NCI-H1105 treated with DMSO at 0.1 percent for 48 hours (cell line): Measurements from ENCODE around the gene CES4A.

Source experiments
- DNase-seq: peaks from one replicate; lab custom pipeline; 2025; lab: John Stamatoyannopoulos, UW

The CES4A gene

DNA sequence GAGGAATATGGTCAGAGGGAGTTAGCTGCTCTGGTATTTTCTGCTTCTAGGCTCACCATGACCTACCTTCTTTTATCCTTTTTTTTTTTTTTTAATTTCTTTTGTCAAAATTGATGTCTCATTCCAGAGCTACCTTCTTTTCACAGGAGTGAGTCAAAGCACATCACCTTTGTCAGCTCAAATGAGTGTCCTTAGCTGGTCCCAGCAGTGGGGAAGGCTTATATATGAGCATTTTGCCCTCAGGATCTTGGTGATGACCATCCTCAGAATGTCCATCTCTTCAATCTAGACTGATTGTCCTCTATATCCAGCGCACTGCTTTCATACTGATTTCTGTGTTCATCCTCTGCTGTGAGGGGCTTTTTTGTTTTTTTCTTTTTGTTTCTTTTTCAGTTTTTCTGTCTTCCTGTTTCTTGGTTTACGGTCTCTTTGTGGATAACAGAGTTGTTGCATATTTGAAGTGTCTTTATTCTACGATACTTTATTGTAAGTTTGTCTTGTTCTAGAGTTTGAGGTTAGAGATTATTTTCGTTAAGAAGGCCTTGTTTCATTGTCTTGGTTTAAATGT lies 65.5 kb downstream of the CES4A start:
- DNase-seq = no peak

DNA sequence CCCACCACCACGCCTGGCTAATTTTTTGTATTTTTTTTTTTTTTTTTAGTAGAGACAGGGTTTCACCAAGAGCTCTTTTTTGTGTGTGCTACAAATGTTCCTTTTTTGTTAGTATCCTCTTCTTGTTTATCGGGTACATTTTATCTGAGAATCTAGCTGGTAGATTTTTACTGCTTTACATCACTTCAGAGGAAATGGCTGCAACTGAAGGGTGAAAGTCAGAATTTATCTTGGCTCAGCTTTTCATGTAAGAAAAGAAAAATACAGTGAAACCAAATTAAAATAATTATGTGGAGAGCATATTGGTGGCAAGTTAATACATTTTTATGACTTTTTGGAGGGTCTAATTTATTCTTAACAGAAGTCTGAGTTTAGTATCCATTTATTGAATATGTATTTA lies 66.5 kb downstream of the CES4A start:
- DNase-seq = no peak

DNA sequence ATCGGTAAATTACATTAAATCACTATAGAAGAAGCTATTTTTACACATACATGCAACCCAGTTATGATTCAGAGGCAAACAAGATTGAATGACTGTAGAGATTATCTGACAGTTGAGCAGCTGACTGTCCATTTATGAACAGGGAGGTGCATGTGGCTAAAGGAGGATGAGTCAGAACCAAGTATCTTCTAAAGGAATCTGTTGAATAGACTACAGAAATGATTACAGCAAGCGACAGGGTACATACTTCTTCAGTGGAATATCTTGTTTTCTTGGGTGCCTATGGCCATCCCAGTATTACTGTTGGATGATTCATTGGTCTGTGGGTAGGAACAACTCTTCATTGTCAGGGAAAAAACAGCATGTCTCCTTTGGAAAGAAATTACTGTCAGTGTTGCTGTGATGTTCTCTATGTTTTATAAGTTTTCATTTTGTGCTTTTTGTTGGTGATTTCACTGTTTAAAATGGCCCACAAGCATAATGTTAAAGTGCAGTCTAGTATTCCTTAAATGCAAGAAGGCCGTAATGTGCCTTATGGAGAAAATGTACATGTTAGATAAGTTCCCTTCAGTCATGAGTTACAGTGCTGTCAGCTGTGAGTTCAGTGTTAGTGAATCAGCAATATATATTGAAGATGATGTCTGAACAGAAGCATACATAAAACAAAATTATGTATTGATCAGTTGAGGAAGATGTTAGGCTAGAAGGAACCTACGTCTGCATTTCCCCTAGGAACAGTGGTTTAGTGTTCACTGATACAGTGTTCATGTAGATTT lies 67.5 kb downstream of the CES4A start:
- no peak for DNase-seq
